Loucy (cell line): ENCODE measurements around the gene ADGRL3.

Experiments
- EZH2phosphoT487 ChIP-seq: fragments of 200-600 bp; IDR thresholded peaks from 2 replicates; pipeline ENCODE4 v1.6.1; 2018; ENCODE audit warnings: antibody characterized with exemption, mild to moderate bottlenecking, moderate library complexity, borderline replicate concordance
- TF ChIP-seq, protein P1 (sequence below): fragments of 200-600 bp; sonication (generic); conservative IDR thresholded peaks from 2 replicates; pipeline ENCODE4 v1.5.1; 2014; ENCODE audit warnings: mild to moderate bottlenecking, antibody characterized with exemption, low read length

DNA sequence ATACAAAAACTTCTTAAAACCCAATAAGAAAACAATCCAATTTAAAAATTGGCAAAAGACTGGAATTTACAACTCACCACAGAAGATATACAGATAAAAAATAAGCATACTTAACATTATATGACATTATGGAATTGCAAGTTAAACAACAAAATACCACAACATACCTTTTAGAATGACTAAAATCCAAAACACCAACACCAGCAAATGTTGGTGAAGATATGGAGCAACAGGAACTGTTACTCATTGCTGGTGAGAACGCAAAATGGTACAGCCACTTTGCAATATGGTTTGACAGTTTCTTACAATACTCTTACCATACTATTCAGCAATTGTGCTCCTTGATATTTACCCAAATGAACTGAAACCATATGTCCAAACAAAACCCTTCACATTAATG, 112.4 kb downstream of the ADGRL3 start:
- TF ChIP-seq, protein P1, sequence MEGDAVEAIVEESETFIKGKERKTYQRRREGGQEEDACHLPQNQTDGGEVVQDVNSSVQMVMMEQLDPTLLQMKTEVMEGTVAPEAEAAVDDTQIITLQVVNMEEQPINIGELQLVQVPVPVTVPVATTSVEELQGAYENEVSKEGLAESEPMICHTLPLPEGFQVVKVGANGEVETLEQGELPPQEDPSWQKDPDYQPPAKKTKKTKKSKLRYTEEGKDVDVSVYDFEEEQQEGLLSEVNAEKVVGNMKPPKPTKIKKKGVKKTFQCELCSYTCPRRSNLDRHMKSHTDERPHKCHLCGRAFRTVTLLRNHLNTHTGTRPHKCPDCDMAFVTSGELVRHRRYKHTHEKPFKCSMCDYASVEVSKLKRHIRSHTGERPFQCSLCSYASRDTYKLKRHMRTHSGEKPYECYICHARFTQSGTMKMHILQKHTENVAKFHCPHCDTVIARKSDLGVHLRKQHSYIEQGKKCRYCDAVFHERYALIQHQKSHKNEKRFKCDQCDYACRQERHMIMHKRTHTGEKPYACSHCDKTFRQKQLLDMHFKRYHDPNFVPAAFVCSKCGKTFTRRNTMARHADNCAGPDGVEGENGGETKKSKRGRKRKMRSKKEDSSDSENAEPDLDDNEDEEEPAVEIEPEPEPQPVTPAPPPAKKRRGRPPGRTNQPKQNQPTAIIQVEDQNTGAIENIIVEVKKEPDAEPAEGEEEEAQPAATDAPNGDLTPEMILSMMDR = no peak
- no peak for TF ChIP-seq EZH2phosphoT487
